Measurements from ENCODE around the gene RBBP8NL.
"Not testable (repeated sequence)": the region's sequence is repeated elsewhere in the genome, so short reads cannot be mapped to it uniquely, and the experiment has no call there.

The RBBP8NL gene

GRCh38 chr20:62378215-62378614 is 49.1 kb downstream of the RBBP8NL start:
- no peak overlapping the region for H3K4me3 ChIP-seq (replicated peaks; ENCODE audit: low read depth, low read length)
- H3K27me3 ChIP-seq (replicated peaks; ENCODE audit: control insufficient read depth, insufficient read depth, low read length), result no peaks in the 10 kb centered on the region
- H3K36me3 ChIP-seq (ENCODE audit: control insufficient read depth, insufficient read depth, low read length), result peaks cover 1% of the 10 kb centered on the region
- TF ChIP-seq, protein P1, sequence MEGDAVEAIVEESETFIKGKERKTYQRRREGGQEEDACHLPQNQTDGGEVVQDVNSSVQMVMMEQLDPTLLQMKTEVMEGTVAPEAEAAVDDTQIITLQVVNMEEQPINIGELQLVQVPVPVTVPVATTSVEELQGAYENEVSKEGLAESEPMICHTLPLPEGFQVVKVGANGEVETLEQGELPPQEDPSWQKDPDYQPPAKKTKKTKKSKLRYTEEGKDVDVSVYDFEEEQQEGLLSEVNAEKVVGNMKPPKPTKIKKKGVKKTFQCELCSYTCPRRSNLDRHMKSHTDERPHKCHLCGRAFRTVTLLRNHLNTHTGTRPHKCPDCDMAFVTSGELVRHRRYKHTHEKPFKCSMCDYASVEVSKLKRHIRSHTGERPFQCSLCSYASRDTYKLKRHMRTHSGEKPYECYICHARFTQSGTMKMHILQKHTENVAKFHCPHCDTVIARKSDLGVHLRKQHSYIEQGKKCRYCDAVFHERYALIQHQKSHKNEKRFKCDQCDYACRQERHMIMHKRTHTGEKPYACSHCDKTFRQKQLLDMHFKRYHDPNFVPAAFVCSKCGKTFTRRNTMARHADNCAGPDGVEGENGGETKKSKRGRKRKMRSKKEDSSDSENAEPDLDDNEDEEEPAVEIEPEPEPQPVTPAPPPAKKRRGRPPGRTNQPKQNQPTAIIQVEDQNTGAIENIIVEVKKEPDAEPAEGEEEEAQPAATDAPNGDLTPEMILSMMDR (IDR thresholded peaks at IDR 0.05; ENCODE audit: insufficient read depth, low read length, poor library complexity, severe bottlenecking), result no peak
- no peak for DNase-seq (ENCODE audit: extremely low read depth, insufficient read length)

DNA sequence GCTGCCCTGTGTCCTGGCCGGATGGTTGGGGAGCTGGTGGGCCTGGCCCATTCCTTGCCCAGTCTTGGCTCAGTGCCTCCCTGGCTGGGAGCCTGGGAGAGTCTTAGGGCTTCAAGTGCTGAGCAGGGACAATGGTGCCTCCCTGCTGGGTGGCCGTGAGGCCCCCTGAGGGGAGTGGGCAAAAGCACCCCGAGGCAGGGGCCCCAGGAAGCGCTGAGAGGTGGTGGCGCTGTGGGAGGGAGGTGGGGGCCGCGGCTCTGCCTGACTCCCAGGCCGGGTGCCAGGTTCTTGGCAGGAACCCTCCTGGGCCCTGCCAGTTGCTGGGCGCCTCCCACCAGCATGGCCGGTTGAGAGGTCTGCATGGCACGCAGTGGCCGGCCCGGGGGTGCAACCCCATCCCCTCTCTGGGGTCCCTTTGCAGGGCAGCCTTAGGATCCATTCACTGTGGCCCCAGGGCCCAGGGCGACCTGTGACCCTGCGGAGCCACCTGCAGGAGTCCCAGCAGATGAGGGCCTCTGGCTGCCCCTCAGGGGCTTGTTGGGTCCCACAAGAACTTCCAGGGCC is 49.6 kb downstream of the RBBP8NL start:
- Histone ChIP-seq H3K4me3 (replicated peaks; ENCODE audit: low read depth, low read length) (no peak overlapping the region), H3K36me3 (ENCODE audit: control insufficient read depth, insufficient read depth, low read length) (peaks cover 1% of the 10 kb centered on the region), H3K27me3 (replicated peaks; ENCODE audit: control insufficient read depth, insufficient read depth, low read length) (no peaks in the 10 kb centered on the region)
- TF ChIP-seq, protein P1 (IDR thresholded peaks at IDR 0.05; ENCODE audit: insufficient read depth, low read length, poor library complexity, severe bottlenecking), result no peak
- DNase-seq (ENCODE audit: extremely low read depth, insufficient read length), result no peak

GRCh38 chr20:62377064-62377461 is 50.3 kb downstream of the RBBP8NL start:
- H3K27me3 ChIP-seq (replicated peaks; ENCODE audit: control insufficient read depth, insufficient read depth, low read length), result no peaks in the 10 kb centered on the region
- peaks cover 1% of the 10 kb centered on the region for H3K36me3 ChIP-seq (ENCODE audit: control insufficient read depth, insufficient read depth, low read length)
- TF ChIP-seq, protein P1 (IDR thresholded peaks at IDR 0.05; ENCODE audit: insufficient read depth, low read length, poor library complexity, severe bottlenecking), result no peak
- H3K4me3 ChIP-seq (replicated peaks; ENCODE audit: low read depth, low read length), result no peak overlapping the region
- DNase-seq (ENCODE audit: extremely low read depth, insufficient read length), result no peak

DNA sequence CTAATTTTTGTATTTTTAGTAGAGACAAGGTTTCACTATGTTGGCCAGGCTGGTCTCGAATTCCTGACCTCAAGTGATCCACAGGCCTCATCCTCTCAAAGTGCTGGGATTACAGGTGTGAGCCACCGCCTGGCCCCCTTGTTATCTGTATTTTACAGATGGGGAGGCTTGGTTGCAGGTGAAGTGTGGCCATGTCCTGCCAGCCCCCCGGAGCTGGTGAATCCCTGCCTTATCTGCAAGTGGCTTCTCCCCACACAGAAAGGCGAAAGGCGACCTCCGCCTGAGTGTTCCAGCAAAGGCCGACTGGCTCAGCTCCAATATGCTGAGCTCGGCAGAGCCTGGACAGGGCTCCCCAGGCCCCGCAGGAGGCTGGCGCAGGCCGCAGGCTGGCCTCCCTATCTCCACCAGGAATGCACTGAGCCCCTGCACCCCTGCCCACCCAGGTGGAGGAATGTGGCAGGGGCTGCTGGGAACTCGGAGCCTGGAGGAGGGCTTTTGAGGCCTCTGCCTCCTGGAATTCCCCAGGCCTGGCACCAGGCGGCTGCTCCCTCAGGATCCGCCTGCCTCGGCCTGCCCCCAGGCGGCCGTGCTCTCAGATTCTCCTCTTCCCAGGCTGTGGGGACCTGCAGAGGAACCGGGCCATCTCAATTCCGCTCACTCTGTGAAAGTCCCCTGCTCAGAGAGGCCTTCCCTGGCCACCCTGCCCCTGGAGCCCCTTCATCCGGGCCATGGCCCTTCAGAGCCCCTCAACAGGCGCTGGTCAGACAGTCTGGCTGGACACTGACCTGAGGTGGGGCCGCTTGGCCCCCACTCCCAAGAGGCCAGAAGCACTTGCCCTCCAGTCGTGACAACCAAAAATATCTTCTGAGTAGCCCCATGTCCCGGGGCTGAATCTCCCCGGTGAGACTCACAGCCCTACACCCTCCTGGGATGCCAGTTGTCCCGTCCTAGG is 51.0 kb downstream of the RBBP8NL start:
- Histone ChIP-seq H3K27me3 (replicated peaks; ENCODE audit: control insufficient read depth, insufficient read depth, low read length) (no peaks in the 10 kb centered on the region), H3K4me3 (replicated peaks; ENCODE audit: low read depth, low read length) (no peak overlapping the region), H3K36me3 (ENCODE audit: control insufficient read depth, insufficient read depth, low read length) (peaks cover 1% of the 10 kb centered on the region)
- no peak for DNase-seq (ENCODE audit: extremely low read depth, insufficient read length)
- TF ChIP-seq, protein P1 (IDR thresholded peaks at IDR 0.05; ENCODE audit: insufficient read depth, low read length, poor library complexity, severe bottlenecking), result no peak

GRCh38 chr20:62374331-62375152 is 52.8 kb downstream of the RBBP8NL start:
- TF ChIP-seq, protein P1 (IDR thresholded peaks at IDR 0.05; ENCODE audit: insufficient read depth, low read length, poor library complexity, severe bottlenecking), result no peak
- no peaks in the 10 kb centered on the region; the same call in 1 of the 2 replicates for H3K36me3 ChIP-seq (ENCODE audit: control insufficient read depth, insufficient read depth, low read length)
- H3K27me3 ChIP-seq (replicated peaks; ENCODE audit: control insufficient read depth, insufficient read depth, low read length), result peaks cover 1% of the 10 kb centered on the region; the same call in 1 of the 2 replicates
- no peak for DNase-seq (ENCODE audit: extremely low read depth, insufficient read length)
- H3K4me3 ChIP-seq (replicated peaks; ENCODE audit: low read depth, low read length), result no peak overlapping the region

DNA sequence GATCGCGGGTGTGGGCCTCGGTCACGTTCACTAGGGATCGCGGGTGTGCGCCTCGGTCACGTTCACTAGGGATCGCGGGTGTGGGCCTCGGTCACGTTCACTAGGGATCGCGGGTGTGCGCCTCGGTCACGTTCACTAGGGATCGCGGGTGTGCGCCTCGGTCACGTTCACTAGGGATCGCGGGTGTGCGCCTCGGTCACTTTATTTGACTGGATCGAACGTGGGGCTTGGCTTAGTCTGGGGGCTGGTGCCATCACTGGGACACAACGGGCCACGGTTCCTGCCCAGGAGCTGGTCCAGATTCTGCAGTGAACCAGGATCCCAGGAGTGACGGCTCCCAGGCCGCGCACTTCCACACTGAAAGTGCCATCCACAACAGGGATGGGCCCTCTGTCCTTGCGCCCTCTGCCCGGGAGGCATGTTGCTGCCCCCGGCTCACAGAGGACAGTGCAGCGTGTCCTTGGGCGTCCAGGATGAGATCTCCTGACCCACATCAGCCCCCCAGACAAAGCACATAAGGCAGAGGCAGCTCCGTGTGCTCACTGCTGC is 53.6 kb downstream of the RBBP8NL start:
- H3K4me3 ChIP-seq (replicated peaks; ENCODE audit: low read depth, low read length); H3K27me3 ChIP-seq (replicated peaks; ENCODE audit: control insufficient read depth, insufficient read depth, low read length); H3K36me3 ChIP-seq (ENCODE audit: control insufficient read depth, insufficient read depth, low read length); DNase-seq (ENCODE audit: extremely low read depth, insufficient read length): not testable (repeated sequence)

Measured in GM06990 (cell line).